HG03097 (cell line): Measurements from ENCODE around the gene UGT2B28.
"Not testable (repeated sequence)": the region's sequence is repeated elsewhere in the genome, so short reads cannot be mapped to it uniquely, and the experiment has no call there.

Experiments used
- ATAC-seq: cut with Tn5 transposase; IDR thresholded peaks from one replicate; pipeline ENCODE4 v1.9.1; 2021; ENCODE audit not compliant: unreplicated experiment, low FRiP score

UGT2B28 gene

DNA sequence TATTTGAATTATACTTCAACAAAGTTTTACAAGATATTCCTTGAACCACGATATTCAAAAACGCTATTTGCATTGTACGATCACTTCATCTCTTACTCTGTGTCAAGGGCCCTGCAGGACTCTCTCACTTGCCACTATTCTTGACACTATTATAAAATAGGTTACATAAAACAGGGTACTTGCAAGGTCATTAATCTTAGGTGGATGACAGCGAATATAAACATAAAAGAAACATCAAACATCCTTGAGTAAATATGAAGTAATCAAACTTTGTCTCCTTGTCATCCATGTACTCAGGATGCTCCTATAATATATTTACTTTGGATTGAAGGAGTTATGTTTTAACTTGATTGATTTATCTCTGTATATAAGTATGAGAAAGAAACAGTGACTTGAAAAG lies at the start of gene UGT2B28:
UGT2B28 (plus strand) TSS at position 395 of the 400 bp plus-strand sequence. CDS start 26 bp downstream, outside the sequence.
- ATAC-seq: not testable (repeated sequence)

DNA sequence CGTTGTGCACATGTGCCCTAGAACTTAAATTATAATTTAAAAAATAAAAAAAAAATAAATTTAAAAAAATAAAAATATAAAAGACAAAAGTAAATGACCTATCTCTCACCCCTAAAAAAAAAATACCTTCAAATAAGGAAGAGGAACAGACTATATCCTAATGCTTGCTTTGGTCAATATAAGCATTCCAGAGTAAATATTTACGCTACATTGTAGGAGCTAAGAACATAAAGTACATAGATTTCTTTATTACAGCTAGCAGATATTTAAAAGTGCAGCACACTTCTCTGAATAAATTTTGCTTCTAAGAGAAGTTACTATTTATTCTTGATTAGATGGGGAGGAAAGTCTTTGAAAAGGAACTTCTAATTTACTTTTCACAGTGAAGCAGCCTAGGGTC lies 41.2 kb upstream of the UGT2B28 start:
- ATAC-seq: no peak

DNA sequence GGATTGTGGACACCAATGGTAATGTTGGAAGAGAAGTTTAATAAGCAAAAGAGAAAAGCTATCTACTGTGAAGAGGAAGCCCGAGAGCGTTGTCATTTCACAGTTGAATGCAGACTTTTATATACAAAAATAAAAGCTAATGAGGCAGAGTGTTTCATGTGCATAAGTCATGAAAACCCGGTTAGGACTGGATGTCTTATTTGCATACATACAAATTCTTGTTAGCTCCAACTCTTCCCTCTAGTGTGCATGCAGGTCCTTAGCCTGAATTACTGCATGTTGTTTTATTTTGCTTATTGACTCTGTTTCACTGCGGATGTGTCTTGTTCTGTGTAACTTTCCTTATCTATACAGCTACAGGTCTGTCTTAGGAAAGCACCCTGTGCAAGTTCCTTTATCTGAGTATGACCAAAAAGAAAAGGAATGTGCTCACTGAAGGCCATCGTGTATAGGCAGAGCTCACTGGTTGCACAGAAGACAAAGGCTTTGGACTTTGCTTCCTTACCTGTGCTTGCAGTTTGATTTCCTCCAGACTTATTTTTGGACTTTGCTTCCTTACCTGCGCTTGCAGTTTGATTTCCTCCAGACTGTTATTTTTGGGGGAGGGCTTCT lies 40.6 kb upstream of the UGT2B28 start:
- no peak for ATAC-seq

DNA sequence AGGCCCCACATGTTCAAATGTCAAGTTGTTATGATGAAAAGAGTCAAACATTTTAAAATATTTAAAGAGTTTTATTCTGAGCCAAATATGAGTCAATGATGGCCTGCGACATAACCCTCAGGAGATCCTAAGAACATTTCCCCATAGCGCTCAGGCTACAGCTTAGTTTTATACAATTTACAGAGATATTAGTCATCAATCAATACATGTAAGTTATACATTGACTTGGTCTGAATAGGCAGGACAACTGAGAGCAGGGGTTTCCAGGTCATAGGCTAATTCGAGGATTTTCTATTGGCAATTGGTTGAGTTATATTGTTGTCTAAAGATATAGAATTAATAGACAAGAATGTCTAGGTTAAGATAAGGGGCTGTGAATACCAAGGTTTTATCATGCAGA lies 39.5 kb upstream of the UGT2B28 start:
- not testable (repeated sequence) for ATAC-seq

DNA sequence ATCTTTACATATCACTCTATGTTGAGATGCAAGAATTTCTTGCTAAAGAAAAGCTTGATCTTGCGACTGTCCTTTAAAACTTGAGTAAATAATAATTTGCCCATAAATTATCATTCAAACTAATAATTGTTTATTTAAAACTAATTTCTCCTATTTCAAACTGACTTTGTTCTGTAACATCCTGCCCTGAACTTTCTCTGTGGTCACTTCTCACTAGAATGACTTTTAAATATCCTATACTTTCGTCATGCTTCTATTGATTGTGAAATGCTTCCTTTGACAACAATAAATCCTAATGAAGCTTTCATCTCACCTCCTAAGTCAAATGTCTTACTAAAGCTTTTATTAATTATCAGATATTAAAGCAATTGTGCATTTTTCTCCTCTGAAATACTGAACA lies 38.5 kb upstream of the UGT2B28 start:
- ATAC-seq: not testable (repeated sequence)

DNA sequence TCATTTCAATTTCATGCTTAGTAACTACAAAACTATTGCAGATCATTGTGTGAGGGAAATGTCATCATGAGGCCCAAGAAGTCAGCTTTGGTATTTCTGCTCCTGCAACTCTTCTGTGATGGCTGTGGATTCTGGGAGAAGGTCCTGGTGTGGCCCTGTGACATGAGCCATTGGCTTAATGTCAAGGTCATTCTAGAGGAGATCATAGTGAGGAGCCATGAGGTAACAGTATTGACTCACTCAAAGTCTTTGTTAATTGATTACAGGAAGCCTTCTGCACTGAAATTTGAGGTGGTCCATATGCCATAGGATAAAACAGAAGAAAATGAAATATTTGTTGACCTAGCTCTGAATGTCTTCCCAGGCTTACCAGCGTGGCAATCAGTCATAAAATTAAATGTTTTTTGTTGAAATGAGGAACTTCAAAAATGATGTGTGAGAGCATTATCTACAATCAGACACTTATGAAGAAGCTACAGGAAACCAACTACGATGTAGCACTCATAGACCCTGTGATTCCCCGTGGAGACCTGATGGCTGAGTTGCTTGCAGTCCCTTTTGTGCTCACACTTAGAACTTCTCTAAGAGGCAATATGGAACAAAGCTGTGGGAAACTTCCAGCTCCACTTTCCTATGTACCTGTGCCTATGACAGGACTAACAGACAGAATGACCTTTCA lies 37.6 kb upstream of the UGT2B28 start:
- ATAC-seq: not testable (repeated sequence)

DNA sequence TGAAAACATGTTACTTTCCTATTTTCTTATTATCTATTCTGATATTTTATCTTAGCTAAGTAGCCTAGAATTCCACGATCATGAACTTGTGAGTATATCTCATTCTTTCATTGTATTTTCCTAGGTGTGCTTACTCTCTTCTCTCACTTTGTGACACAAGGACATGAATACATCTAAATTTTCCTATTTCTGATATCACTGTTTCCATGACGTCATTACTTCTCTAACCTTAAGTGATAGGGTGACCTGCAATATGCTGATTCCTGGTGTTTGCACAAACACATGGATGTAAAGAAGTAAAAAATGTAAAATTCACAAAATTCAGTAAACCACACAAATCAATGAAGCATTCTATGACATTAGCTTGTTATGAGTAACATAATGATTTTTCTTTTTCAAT lies 29.4 kb upstream of the UGT2B28 start:
- not testable (repeated sequence) for ATAC-seq

DNA sequence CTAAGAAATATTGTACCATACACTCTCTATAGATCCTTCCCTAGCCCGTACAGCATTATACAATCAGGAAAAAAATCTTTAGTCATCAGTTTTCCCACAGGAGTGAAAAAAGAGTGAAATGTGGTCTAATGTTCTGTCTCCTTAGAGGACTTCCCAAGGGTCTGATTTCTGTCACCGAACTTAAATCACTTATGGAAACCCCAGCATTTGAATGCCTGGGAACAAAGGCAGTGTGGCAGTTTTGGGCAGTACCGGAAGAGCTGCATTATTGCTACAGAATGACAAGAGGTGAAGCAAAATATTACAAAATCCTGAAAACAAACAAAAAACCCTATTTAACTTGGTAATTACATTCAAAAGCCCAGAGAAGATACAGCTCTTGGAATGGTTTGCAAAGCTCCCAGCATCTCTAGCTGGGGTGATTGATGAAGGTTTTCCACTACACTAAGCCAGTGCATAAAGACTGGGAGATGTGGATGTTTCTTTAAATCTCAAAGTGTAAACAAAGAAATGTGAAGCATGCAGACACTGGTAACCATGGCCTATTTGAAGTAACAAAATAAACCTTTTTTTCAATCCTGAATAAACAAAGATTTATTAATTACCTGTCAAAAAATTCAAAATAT lies 27.0 kb upstream of the UGT2B28 start:
- ATAC-seq: not testable (repeated sequence)

DNA sequence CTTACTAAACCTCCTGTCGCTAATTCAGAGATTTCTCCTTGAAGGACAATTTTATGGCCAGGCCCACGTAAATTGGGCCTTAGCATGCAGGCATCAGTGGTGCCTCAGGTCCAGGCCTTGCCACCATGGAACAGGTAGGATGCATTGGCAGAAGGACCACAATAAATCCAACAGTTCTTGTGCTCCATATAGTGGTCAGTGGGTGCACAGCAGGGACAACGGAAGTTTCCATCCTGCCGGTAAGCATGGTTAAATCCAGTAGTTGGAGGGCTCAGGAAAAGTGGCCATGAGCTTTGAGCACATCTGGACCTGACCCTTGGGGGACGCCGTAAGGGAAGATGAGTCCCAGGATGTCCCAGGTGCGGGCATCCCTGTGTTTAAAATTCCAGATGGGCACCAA lies 11.7 kb upstream of the UGT2B28 start:
- ATAC-seq: not testable (repeated sequence)

DNA sequence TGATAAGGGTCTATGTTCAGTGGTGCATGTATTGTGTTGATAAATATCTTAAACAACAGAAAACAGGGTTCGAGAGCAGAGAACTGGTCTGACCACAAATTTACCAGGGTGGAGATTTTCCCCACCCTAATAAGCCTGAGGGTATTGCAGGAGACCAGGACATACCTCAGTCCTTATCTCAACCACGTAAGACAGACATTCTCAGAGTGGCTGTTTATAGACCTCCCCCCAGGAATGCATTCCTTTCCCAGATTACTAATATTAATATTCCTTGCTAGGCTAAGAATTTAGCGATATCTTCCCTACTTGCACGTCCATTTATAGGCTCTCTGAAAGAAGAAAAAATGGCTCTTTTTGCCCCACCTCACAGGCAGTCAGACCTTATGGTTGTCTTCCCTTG lies 16.1 kb downstream of the UGT2B28 start:
- ATAC-seq: not testable (repeated sequence)

DNA sequence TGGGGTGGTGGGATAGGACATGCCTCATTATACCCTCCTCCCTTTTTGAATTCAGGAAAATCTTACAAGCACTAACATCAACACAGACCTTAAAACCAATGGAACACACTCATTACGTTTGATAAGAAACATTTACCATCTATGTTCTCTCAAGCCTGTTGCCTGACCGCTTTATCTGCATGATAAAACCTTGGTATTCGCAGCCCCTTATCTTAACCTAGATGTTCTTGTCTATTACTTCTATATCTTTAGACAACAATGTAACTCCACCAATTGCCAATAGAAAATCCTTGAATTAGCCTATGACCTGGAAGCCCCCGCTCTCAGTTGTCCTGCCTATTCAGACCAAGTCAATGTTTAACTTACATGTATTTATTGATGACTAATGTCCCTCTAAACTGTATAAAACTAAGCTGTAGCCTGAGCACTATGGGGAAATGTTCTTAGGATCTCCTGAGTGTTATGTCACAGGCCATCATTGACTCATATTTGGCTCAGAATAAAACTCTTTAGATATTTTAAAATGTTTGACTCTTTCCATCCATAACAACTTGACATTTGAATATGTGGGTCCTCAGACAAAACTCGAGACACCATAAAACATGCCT lies 28.3 kb downstream of the UGT2B28 start:
- not testable (repeated sequence) for ATAC-seq

DNA sequence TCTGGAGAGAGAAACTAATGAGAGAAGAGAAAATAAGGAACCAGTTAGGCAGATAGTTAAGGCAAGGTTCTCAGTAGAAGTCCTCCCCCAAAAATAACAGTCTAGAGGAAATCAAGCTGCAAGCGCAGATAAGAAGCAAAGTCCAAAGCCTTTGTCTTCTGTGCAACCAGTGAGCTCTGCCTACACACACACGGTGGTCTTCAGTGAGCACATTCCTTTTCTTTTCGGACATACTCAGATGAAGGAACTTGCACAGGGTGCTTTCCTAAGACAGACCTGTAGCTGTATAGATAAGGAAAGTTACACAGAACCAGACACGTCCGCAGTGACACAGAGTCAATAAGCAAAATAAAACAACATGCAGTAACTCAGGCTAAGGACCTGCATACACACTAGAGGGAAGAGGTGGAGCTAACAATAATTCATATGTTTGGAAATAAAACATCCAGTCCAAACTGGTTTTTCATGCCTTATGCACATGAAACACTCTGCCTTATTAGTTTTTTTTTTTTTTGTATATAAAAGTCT lies 29.3 kb downstream of the UGT2B28 start:
- not testable (repeated sequence) for ATAC-seq

DNA sequence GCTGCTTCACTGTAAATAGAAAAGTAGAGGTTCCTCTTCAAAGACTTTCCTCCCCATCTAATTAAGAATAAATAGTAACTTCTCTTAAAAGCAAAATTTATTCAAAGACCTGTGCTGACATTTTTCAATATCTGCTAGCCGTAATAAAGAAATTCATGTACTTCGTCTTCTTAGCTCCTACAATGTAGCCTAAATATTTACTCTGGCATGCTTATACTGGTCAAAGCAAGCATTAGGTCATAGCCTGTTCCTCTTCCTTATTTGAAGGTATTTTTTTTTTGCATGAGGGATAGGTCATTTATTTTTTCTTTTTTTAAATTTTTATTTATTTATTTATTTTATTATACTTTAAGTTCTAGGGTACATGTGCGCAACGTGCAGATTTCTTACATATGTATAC lies 30.0 kb downstream of the UGT2B28 start:
- ATAC-seq: not testable (repeated sequence)

DNA sequence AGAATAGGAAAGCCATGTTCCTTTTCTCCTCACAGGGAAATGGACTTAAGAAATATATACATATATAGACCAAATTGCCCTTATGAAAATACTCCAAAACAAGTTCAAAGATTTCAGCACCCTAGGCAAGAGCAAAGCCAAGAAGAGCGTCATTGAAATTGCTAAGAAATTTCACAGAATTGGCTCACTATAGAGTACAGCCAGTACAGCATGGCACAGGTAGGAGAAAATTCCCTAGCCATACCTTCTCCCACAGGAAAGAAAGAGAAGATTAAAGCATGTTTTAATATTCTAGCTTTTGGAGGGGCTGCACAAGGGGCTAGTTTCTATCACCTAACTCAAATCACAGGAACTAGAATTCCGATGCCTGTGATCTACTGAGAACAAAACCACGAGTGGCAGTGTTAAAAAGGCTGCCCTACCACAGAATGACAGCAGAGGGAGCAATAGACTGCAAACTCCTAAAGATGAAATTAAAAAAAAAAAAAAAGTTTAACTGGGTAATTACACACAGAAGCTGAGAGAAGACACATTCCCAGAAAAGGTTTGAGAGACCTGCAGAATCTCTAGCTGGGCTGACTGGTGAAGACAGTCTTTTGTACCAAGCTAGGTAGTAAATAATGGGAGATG lies 37.5 kb downstream of the UGT2B28 start:
- ATAC-seq: not testable (repeated sequence)

DNA sequence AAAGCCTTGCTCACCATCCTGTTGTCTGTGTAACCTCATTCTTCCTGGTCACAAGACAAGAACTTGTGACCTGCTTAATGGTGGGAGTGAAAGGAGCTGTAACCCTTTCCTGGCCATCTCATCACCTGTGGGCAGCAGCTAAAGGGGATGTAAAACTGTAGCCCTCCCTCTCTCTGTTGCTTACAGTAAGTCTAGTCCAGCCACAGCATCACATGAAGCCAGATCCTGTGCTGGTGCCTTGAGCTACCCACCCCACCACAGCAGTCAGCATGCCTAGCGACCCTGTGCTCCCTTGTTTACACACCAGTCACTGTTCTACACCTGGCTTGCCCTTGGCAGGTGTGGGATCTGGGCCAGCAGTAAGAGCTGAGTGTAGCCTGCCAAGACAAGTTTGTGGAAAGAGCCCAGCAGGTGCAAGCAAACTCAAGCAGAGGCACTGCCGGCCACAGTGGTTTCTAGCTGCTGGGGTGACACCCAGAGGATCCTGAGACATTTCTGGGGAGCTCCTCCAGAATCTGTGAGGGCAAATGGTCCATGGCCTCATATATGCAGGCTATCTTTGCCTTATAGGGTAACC lies 41.0 kb downstream of the UGT2B28 start:
- no peak for ATAC-seq

DNA sequence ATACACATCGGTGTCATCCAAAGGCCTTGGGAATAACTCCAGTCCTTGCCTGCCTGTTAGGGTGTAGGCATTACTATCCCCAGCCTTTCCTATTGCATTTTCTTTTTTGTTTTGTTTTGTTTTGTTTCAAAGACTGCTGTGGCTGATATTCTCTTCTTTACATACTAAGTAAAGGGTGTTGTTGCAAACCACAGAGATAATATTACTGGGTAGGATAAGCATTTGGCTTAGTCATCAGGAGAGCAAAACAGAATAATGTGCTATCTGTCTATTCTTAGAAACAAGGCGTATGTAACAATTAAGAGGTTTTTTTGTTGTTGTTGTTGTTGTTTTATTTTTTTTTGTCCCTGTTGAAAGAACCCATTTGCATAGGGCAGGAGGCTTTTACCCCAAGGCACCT lies 41.8 kb downstream of the UGT2B28 start:
- ATAC-seq: no peak

DNA sequence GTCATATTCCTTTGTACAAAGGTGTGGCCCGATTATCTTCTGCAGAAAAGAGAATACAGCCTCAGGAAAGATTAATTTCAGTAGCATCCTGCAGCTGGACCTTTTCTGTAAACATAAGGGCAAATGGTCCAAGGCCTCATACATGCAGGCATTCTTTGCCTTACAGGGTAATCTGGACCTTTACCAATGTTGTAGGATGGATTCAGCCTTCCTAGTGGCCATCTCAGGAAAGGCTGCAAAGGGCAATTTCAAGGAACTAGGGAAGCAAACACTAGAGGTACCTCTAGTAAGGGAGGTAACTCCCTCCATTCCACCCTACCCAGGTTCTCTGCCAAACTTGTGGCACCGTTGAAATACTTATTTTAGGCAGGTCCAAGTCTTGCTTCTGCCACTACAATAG lies 43.0 kb downstream of the UGT2B28 start:
- ATAC-seq: no peak

DNA sequence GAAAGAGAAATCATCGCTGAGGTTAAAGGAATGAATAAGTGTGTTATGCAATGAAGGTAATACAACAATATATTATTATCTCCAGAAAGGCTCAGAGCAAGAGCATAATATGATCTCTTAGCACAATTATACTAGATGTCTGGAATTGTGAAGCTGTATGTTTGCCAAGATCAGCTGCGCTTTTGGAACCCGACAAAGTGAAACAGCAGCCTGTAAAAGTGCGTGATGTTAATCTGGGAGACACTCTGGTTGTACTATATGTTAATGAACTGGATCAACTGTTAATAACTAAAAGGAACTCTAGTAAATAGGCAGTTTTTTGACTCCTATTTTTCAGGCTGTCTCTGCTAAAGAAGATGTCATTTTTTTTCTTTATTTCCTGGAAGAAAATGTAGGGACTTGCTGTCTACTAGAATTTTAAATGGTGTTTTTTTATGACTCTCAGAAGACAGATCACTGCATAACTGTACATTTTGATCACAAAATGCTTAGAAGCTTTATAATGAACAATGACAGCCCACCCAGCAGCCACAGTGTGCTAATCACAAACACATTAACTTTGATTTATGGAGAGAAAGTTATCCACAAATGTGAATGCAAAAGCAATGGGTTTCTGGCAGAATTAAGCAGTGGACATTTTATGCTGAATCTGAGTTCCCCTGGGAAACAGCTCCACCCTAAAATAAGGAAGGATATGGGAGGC lies 50.2 kb downstream of the UGT2B28 start:
- no peak for ATAC-seq

DNA sequence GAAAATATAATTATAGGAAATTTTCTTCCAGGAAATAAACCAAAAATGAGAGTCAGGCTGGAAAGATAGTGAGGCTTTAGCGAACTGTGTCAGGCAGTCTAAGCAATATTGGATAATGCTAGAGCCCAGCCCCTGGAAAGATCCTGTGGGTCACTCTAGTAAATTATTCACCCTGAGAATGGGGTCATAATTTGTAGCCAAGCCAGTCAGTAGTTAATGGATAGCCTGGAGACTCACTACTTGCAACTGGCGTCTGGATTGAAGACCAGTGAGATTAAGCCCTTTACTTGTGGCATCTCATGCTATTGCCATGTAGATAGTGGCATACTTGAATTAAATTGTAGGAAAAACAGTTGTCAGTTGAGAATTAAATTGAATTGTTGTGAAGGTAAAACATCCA lies 51.0 kb downstream of the UGT2B28 start:
- not testable (repeated sequence) for ATAC-seq

DNA sequence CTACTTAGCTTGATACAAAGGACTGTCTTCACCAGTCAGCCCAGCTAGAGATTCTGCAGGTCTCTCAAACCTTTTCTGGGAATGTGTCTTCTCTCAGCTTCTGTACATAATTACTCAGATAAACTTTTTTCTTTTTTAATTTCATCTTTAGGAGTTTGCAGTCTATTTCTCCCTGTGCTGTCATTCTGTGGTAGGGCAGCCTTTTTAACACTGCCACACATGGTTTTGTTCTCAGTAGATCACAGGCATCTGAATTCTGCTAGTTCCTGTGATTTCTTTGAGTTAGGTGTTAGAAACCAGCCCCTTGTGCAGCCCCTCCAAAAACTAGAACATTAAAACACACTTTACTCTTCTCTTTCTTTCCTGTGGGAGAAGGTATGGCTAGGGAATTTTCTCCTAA lies 55.2 kb downstream of the UGT2B28 start:
- not testable (repeated sequence) for ATAC-seq
